Keratinocyte (primary cell): ENCODE results near the gene PDZD2. TPM values are rescaled to one million over a fixed set of nuclear protein-coding genes. Genes with fewer than 3 reads are reported as not detected.
"Not testable (repeated sequence)": the region's sequence is repeated elsewhere in the genome, so short reads cannot be mapped to it uniquely, and the experiment has no call there.

Experiments
- DNase-seq: peaks from one replicate; pipeline ENCODE4 v3.0.0-alpha.2; 2011; ENCODE audit warnings: low read depth, missing footprints, low spot score
- FAIRE-seq: peaks from 2 replicates; lab custom pipeline; 2011; peaks lifted over from hg19 to GRCh38; lab: Jason Lieb, UNC
- H2AFZ ChIP-seq: 2 replicates; pipeline ENCODE4 v1.6.0; 2012; ENCODE audit warnings: low read length, control low read depth, inconsistent platforms; ENCODE audit not compliant: control insufficient read depth
- H3K27ac ChIP-seq: 2 replicates; pipeline ENCODE4 v1.5.1; 2011; ENCODE audit warnings: low read length; ENCODE audit not compliant: control insufficient read depth, insufficient read depth
- H3K27me3 ChIP-seq: 3 replicates; pipeline ENCODE4 v1.6.0; 2011; ENCODE audit warnings: low read length; ENCODE audit not compliant: control insufficient read depth, insufficient read depth; ENCODE audit errors: extremely low read depth
- H3K36me3 ChIP-seq, 2 experiments: 2 replicates in 1 of 2; 3 replicates in 1 of 2; pipeline ENCODE4 v1.5.1; 2011; ENCODE audit warnings: low read length in 2 of 2, mild to moderate bottlenecking in 1 of 2; ENCODE audit not compliant: control insufficient read depth in 2 of 2, insufficient read depth in 2 of 2; ENCODE audit errors: extremely low read depth in 1 of 2
- H3K4me1 ChIP-seq: 3 replicates; pipeline ENCODE4 v1.5.1; 2011; ENCODE audit warnings: low read length; ENCODE audit not compliant: control insufficient read depth, insufficient read depth; ENCODE audit errors: extremely low read depth
- H3K4me2 ChIP-seq: 3 replicates; pipeline ENCODE4 v1.6.0; 2011; ENCODE audit warnings: low read depth, low read length; ENCODE audit not compliant: control insufficient read depth, insufficient read depth; ENCODE audit errors: extremely low read depth
- H3K4me3 ChIP-seq, 3 experiments: fragments of 200-600 bp in 1 of 3; sonication (generic) in 1 of 3; 2 replicates in 2 of 3; 3 replicates in 1 of 3; pipeline ENCODE4 v1.5.1; 2011 to 2016; ENCODE audit warnings: low read length in 3 of 3, mild to moderate bottlenecking in 3 of 3, control low read depth in 2 of 3, inconsistent platforms in 1 of 3, low read depth in 1 of 3, mixed read lengths in 1 of 3, mixed run types in 1 of 3, moderate library complexity in 1 of 3; ENCODE audit not compliant: control insufficient read depth in 2 of 3, insufficient read depth in 2 of 3; ENCODE audit errors: extremely low read depth in 1 of 3
- H3K79me2 ChIP-seq: 2 replicates; pipeline ENCODE4 v1.6.0; 2012; ENCODE audit warnings: low read length; ENCODE audit not compliant: control insufficient read depth, insufficient read depth
- H3K9ac ChIP-seq: 3 replicates; pipeline ENCODE4 v1.6.0; 2011; ENCODE audit warnings: low read length; ENCODE audit not compliant: control insufficient read depth, insufficient read depth; ENCODE audit errors: extremely low read depth
- H3K9me1 ChIP-seq: 3 replicates; pipeline ENCODE4 v1.6.0; 2011; ENCODE audit warnings: low read length; ENCODE audit not compliant: control insufficient read depth, insufficient read depth; ENCODE audit errors: extremely low read depth
- H3K9me3 ChIP-seq: 2 replicates; pipeline ENCODE4 v1.5.1; 2012; ENCODE audit warnings: low read depth, low read length; ENCODE audit not compliant: control insufficient read depth
- H4K20me1 ChIP-seq: 3 replicates; pipeline ENCODE4 v1.6.0; 2011; ENCODE audit warnings: low read length; ENCODE audit not compliant: control insufficient read depth, insufficient read depth; ENCODE audit errors: extremely low read depth
- EZH2 ChIP-seq: IDR thresholded peaks from one replicate; pipeline ENCODE4 v1.6.1; 2012; ENCODE audit warnings: inconsistent platforms, mild to moderate bottlenecking, low read length, moderate library complexity
- dilution Hi-C: fragments of 300-500 bp; cut with MboI; formaldehyde crosslinking; loops from one replicate; pipeline ENCODE4 v1.7.0; 2020; ENCODE audit warnings: low sequenced_read_pairs; ENCODE audit not compliant: extremely low pct_ligation_motif_present
- polyA plus RNA-seq, 5 experiments: library from polyadenylated mRNA; depleted of rRNA in 3 of 5; stranded (reverse) in 3 of 5; stranded (forward) in 1 of 5; unstranded in 1 of 5; fragments of >200 nt; gene quantifications; 1 replicate in 1 of 5; 2 replicates in 3 of 5; 3 replicates in 1 of 5; pipeline versions ENCODE4 v1.2.1 to v1.2.3, GENCODE V29; 2011 to 2012; ENCODE audit warnings: missing spikeins in 2 of 5, low read depth in 1 of 5, low replicate concordance in 1 of 5
- TF ChIP-seq, protein P1 (sequence below), 3 experiments: IDR thresholded peaks in 1 of 3; conservative IDR thresholded peaks in 1 of 3; optimal IDR thresholded peaks in 1 of 3; 2 replicates in 2 of 3; 3 replicates in 1 of 3; pipeline versions ENCODE3 to v1.5.1; 2011; ENCODE audit warnings: low read length in 3 of 3, mild to moderate bottlenecking in 3 of 3, moderate library complexity in 2 of 3, control low read depth in 1 of 3, inconsistent platforms in 1 of 3; ENCODE audit not compliant: insufficient read depth in 2 of 3; ENCODE audit errors: extremely low read depth in 1 of 3

PDZD2 gene
- polyA plus RNA-seq, 1 donor (not counting 4 experiments of a cell fraction or from before 2014, with no cell fraction given) = 7.3 TPM

DNA sequence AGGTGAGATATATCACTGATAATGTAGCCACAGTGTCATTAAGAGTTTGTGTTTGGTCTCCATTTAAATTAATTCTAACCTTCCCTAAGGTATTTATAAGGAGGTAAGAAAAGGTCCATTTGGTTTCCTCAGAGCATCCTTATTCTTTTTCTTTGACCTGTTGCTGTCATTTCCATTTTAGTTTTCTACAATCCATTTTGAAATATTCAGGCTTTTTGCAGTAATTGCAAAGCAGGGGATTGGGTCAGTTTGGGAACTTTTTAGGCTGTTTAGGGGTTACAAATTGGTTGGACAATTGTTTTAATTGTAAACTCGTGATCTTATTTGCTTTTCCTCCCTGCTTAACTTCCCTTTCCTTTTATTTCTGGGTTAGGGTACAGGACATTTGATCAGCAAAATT lies 42.6 kb upstream of the PDZD2 start:
- no peaks in the 10 kb centered on the region for H3K4me1 ChIP-seq
- no peak overlapping the region for H3K27ac ChIP-seq
- H3K4me2 ChIP-seq = no peak overlapping the region
- TF ChIP-seq EZH2 = no peak
- TF ChIP-seq, protein P1, sequence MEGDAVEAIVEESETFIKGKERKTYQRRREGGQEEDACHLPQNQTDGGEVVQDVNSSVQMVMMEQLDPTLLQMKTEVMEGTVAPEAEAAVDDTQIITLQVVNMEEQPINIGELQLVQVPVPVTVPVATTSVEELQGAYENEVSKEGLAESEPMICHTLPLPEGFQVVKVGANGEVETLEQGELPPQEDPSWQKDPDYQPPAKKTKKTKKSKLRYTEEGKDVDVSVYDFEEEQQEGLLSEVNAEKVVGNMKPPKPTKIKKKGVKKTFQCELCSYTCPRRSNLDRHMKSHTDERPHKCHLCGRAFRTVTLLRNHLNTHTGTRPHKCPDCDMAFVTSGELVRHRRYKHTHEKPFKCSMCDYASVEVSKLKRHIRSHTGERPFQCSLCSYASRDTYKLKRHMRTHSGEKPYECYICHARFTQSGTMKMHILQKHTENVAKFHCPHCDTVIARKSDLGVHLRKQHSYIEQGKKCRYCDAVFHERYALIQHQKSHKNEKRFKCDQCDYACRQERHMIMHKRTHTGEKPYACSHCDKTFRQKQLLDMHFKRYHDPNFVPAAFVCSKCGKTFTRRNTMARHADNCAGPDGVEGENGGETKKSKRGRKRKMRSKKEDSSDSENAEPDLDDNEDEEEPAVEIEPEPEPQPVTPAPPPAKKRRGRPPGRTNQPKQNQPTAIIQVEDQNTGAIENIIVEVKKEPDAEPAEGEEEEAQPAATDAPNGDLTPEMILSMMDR (optimal IDR thresholded peaks at IDR 0.05 in 1 of 3, IDR thresholded peaks at IDR 0.05 in 1 of 3, conservative IDR thresholded peaks at IDR 0.05 in 1 of 3; ENCODE audit: extremely low read depth in 1 of 3, insufficient read depth in 2 of 3, low read length in 3 of 3) = no peak
- dilution Hi-C loops = no loop called here
- DNase-seq (no peak), FAIRE-seq (no peak)
- H3K9ac ChIP-seq = no peak overlapping the region
- no peaks in the 10 kb centered on the region for H3K9me1 ChIP-seq
- no peaks in the 10 kb centered on the region for H4K20me1 ChIP-seq
- H3K9me3 ChIP-seq = no peaks in the 10 kb centered on the region
- H2AFZ ChIP-seq = no peak overlapping the region
- H3K79me2 ChIP-seq = no peaks in the 10 kb centered on the region
- no peaks in the 10 kb centered on the region for H3K36me3 ChIP-seq
- no peak overlapping the region for H3K4me3 ChIP-seq
- no peaks in the 10 kb centered on the region for H3K27me3 ChIP-seq

DNA sequence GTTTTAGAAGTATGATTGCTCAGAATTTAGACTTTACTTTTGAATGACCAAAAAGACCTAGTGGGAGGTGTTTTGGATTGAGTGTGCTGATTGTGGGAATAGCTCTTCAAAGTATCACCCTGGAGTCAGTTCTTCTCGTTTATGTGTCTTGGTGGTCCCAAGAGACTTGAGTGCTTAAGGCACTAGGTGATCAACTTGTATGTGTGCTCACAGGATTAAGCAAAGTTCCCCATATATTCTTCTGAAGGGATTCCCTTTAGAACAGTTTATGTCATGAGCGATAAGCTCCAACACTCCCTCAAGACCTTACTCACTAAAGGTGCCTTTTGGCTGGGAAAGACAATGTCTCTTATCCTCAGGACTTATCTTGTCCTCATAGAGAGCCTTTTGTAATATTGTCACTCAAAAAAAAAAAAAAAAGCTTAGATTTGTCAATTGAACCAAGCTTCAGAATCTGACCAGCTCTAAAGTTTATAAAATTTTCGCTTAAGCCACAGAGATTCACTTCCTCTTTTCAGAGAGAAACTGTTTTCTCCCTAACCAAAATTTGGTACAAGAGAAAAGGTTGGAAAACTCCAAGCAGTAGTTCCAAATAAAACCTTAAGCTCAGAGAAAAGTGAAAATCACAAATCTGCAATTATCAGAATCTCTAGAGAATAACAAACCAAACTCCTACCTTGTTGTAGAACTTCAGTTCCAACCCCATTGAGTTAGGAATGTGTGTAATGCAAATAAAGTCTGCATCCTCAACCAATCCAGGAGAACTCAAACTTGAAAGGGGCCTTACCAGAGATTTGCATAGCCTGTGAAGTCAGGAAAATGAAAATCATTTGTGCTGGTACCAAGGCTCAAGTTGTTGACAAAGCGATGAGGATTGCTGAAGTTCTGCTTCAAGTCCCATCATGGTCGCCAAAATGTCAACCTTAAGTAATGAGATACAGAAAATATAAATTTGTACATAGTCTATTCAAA lies 40.0 kb upstream of the PDZD2 start:
- no peaks in the 10 kb centered on the region for H3K9me3 ChIP-seq
- DNase-seq = no peak
- FAIRE-seq = no peak
- H3K4me3 ChIP-seq = no peak overlapping the region
- no peak overlapping the region for H3K27ac ChIP-seq
- H3K27me3 ChIP-seq = no peaks in the 10 kb centered on the region
- no peaks in the 10 kb centered on the region for H3K4me1 ChIP-seq
- no peaks in the 10 kb centered on the region for H3K79me2 ChIP-seq
- H3K36me3 ChIP-seq = no peaks in the 10 kb centered on the region
- no peak overlapping the region for H3K4me2 ChIP-seq
- TF ChIP-seq, protein P1 (optimal IDR thresholded peaks at IDR 0.05 in 1 of 3, IDR thresholded peaks at IDR 0.05 in 1 of 3, conservative IDR thresholded peaks at IDR 0.05 in 1 of 3; ENCODE audit: extremely low read depth in 1 of 3, insufficient read depth in 2 of 3, low read length in 3 of 3) = no peak
- TF ChIP-seq EZH2 = no peak
- dilution Hi-C loops = no loop called here
- no peak overlapping the region for H2AFZ ChIP-seq
- no peak overlapping the region for H3K9ac ChIP-seq
- H3K9me1 ChIP-seq = no peaks in the 10 kb centered on the region
- H4K20me1 ChIP-seq = no peaks in the 10 kb centered on the region

DNA sequence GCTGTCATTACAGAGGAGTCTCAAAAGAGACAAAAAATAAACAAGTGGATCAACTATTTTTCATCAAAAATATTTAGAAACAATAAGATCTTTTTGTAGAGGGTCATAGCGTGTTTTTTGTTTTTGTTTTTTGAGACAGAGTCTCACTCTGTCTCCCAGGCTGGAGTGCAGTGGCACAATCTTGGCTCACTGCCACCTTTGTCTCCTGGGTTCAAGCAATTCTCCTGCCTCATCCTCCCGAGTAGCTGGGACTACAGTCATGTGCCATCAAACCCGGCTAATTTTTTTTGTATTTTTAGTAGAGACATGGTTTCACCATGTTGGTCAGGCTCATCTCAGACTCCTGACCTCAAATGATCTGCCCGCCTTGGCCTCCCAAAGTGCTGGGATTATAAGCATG lies 36.6 kb upstream of the PDZD2 start:
- H4K20me1 ChIP-seq, H3K79me2 ChIP-seq, H2AFZ ChIP-seq, H3K4me2 ChIP-seq, H3K4me1 ChIP-seq, DNase-seq, H3K9ac ChIP-seq, H3K36me3 ChIP-seq, H3K4me3 ChIP-seq, H3K9me1 ChIP-seq, H3K27ac ChIP-seq, dilution Hi-C loops, FAIRE-seq, H3K9me3 ChIP-seq, H3K27me3 ChIP-seq: not testable (repeated sequence)
